Skeletal muscle tissue (tissue), 4 donors: ENCODE results near the gene CAPN9. TPM values are rescaled to one million over a fixed set of nuclear protein-coding genes. Genes with fewer than 3 reads are reported as not detected.
"Not testable (repeated sequence)": the region's sequence is repeated elsewhere in the genome, so short reads cannot be mapped to it uniquely, and the experiment has no call there.

Source experiments
- H3K27ac ChIP-seq: one replicate; pipeline ENCODE4 v1.7.0; 2013; ENCODE audit warnings: mild to moderate bottlenecking, low read depth, low read length, inconsistent platforms
- H3K27me3 ChIP-seq, 3 donors: one replicate each; pipeline ENCODE4 v1.7.0; 2013; ENCODE audit warnings: low read length in 3 of 3; ENCODE audit not compliant: control insufficient read depth in 3 of 3, insufficient read depth in 3 of 3
- H3K36me3 ChIP-seq, 3 donors: one replicate each; pipeline ENCODE4 v1.7.0; 2013; ENCODE audit warnings: low read length in 3 of 3; ENCODE audit not compliant: control insufficient read depth in 3 of 3, insufficient read depth in 3 of 3
- H3K4me1 ChIP-seq, 3 donors: one replicate each; pipeline ENCODE4 v1.7.0; 2013; ENCODE audit warnings: low read length in 3 of 3, mild to moderate bottlenecking in 3 of 3; ENCODE audit not compliant: control insufficient read depth in 3 of 3, insufficient read depth in 3 of 3
- H3K4me3 ChIP-seq, 3 donors: one replicate each; pipeline ENCODE4 v1.7.0; 2013; ENCODE audit warnings: low read length in 3 of 3
- H3K9ac ChIP-seq, 3 donors: one replicate each; pipeline ENCODE4 v1.7.0; 2013; ENCODE audit warnings: low read length in 3 of 3, mild to moderate bottlenecking in 3 of 3, moderate library complexity in 2 of 3, low read depth in 1 of 3
- H3K9me3 ChIP-seq, 3 donors: one replicate each; pipeline ENCODE4 v1.7.0; 2013; ENCODE audit warnings: low read length in 3 of 3; ENCODE audit not compliant: control insufficient read depth in 3 of 3
- total RNA-seq: library from RNA; depleted of rRNA; stranded (reverse); fragments of >200 nt; gene quantifications from one replicate; pipeline ENCODE4 v1.2.3, GENCODE V29; 2014
- donor health status: Osteomylitis.

The CAPN9 gene
- total RNA-seq, 1 donor from 2014 or later: under 0.01 TPM

DNA sequence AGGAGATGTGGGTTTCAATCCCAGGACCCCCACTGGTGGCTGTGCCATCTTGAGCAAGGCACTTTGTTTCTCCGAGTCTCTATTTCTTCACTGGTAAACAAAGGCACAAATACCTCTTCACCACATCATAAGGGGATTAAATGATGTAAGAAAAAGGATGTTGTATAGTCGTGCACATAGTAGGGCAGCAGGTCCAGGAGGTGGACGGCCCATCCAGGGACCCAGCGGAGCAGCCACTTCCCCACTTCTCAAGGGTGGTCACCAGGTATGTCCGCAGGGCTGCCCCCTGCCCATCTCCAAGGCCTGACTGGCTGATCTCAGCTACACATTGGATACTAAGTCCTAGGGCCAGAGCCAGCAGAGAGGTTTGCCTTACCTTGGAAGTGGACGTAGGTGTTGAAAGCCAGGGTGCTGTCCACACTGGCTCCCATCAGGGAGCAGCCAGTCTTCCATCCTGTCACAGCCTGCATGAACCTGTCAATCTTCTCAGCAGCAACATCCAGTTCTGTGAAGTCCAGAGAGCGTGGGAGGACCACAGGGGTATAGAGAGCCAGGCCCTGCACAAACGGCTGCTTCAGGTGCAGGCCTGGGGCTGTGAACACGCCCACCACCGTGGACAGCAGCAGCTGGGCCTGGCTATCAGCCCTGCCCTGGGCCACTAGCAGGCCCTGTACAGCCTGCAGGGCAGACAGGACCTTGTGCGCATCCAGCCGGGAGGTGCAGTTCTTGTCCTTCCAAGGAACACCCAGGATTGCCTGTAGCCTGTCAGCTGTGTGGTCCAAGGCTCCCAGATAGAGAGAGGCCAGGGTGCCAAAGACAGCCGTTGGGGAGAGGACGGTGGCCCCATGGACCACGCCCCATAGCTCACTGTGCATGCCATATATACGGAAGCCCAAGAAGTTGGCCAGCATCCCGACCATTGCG, 37.3 kb upstream of the CAPN9 start:
- Histone ChIP-seq H3K4me3 (no peak overlapping the region), H3K27ac (no peak overlapping the region), H3K27me3 (no peaks in the 10 kb centered on the region), H3K4me1 (peaks cover 27 to 66% (median 38%) of the 10 kb centered on the region in 3 donors), H3K9ac (no peak overlapping the region), H3K9me3 (no peaks in the 10 kb centered on the region), H3K36me3 (peaks cover 10 to 24% (median 12%) of the 10 kb centered on the region in 3 donors)

DNA sequence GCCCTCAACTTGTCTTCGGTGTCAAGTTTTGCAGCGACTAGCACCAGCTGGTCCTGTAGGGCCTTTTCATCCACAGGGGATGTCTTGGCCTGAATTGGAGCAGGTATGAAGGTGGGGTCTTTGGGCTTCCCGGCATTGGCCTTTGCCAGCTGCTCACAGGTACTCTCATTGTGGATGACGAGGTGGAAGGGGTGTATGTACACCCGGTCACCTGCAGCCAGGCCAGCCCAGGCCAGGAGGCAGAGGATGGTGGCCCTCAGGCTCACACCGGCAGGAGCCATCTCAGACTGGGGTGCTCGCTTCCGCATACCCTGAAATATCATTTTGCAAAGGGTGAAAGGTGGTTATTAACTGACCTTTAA, 36.7 kb upstream of the CAPN9 start:
- Histone ChIP-seq H3K27me3 (no peaks in the 10 kb centered on the region), H3K4me1 (peaks cover 27 to 67% (median 38%) of the 10 kb centered on the region in 3 donors), H3K4me3 (no peak overlapping the region), H3K9ac (no peak overlapping the region), H3K36me3 (peaks cover 7 to 19% (median 9%) of the 10 kb centered on the region in 3 donors), H3K9me3 (no peaks in the 10 kb centered on the region), H3K27ac (no peak overlapping the region)

GRCh38 chr1:230711245-230711644, 35.9 kb upstream of the CAPN9 start:
- Histone ChIP-seq H3K4me1 (peaks cover 27 to 67% (median 38%) of the 10 kb centered on the region in 3 donors), H3K9me3 (no peaks in the 10 kb centered on the region), H3K9ac (no peak overlapping the region), H3K36me3 (peaks cover 7 to 14% (median 9%) of the 10 kb centered on the region in 3 donors), H3K4me3 (no peak overlapping the region), H3K27me3 (no peaks in the 10 kb centered on the region), H3K27ac (no peak overlapping the region)

GRCh38 chr1:230712470-230712942, 34.7 kb upstream of the CAPN9 start:
- H3K4me3 ChIP-seq: peak overlapping the region in 1 of 3 donors; percentile 86
- H3K9ac ChIP-seq: peak overlapping the region in 1 of 3 donors; percentile 44
- no peaks in the 10 kb centered on the region for H3K27me3 ChIP-seq
- peaks cover 3 to 9% (median 7%) of the 10 kb centered on the region in 3 donors for H3K36me3 ChIP-seq
- no peaks in the 10 kb centered on the region for H3K9me3 ChIP-seq
- H3K4me1 ChIP-seq: peaks cover 27 to 64% (median 38%) of the 10 kb centered on the region in 3 donors
- no peak overlapping the region for H3K27ac ChIP-seq

GRCh38 chr1:230713138-230713537, 34.0 kb upstream of the CAPN9 start:
- Histone ChIP-seq H3K27me3 (no peaks in the 10 kb centered on the region), H3K36me3 (peaks cover 3 to 9% (median 7%) of the 10 kb centered on the region in 3 donors), H3K9me3 (no peaks in the 10 kb centered on the region), H3K4me3 (peak overlapping the region; percentile 68 to 86 (median 79)), H3K27ac (peak overlapping the region; percentile 94), H3K9ac (peak overlapping the region; percentile 79 to 89 (median 88)), H3K4me1 (peaks cover 27 to 58% (median 37%) of the 10 kb centered on the region in 3 donors)

- no peaks in the 10 kb centered on the region for H3K9me3 ChIP-seq
- H3K27me3 ChIP-seq: no peaks in the 10 kb centered on the region
- peaks cover 3 to 9% (median 7%) of the 10 kb centered on the region in 3 donors for H3K36me3 ChIP-seq
- H3K4me3 ChIP-seq: peak overlapping the region; percentile 68 to 86 (median 79)
- peaks cover 27 to 54% (median 33%) of the 10 kb centered on the region in 3 donors for H3K4me1 ChIP-seq
- peak overlapping the region; percentile 79 to 89 (median 88) for H3K9ac ChIP-seq
- peak overlapping the region; percentile 94 for H3K27ac ChIP-seq
These were observed 33.7 kb upstream of the CAPN9 start for GRCh38 chr1:230713547-230713914.

DNA sequence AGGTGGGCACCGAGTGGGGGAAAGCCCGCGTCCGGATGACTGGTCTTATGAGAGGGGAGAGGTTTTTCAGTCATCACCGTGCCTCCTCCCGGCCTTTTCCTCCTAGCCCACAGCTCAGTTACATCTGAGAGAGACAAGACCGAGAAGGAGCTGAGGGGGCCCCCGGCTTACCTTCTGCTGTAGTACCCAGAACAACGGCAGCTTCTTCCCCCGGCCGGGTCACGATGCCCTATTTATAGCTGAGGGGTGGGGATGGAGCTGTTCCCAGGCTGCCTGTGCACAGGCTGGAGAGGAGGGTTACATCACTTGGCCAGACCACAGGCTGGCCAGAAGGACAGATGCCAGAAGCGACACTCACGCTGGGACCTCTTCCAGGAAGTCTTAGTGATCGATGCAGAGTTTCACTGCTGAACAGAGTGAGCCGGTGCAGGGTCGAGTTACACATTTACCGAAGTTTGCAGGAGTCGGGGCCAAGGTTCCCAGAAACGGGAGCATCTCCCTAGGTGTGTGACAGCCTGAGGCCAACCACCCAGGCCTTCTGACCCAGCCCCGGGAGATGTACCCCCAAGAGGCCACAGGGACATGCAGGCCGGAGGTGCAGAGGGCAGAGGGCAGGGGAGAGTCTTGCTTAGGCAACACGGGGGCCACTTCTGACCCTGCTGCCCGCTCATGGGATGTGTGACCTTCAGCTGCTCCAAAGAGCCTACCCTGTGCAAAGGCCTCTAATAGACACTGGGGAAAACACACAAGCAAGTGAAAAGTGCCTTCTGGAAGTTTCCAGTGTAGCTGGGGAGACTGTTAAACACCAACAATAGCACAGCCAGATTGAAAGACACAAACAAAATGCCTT, 33.0 kb upstream of the CAPN9 start, which contains the start of gene AGT:
AGT (minus strand) TSS at position 208 of the 850 bp plus-strand sequence. CDS start 3,299 bp downstream, outside the sequence.
- Histone ChIP-seq H3K4me3 (peak within 1 kb of the TSS; percentile 68 to 86 (median 79)), H3K9ac (peak within 1 kb of the TSS; percentile 79 to 89 (median 88)), H3K27me3 (no peaks in the 10 kb centered on the region), H3K36me3 (peaks cover 3 to 8% (median 7%) of the 10 kb centered on the region in 3 donors), H3K4me1 (peaks cover 22 to 48% (median 27%) of the 10 kb centered on the region in 3 donors), H3K27ac (peak within 1 kb of the TSS; percentile 94), H3K9me3 (no peaks in the 10 kb centered on the region)

DNA sequence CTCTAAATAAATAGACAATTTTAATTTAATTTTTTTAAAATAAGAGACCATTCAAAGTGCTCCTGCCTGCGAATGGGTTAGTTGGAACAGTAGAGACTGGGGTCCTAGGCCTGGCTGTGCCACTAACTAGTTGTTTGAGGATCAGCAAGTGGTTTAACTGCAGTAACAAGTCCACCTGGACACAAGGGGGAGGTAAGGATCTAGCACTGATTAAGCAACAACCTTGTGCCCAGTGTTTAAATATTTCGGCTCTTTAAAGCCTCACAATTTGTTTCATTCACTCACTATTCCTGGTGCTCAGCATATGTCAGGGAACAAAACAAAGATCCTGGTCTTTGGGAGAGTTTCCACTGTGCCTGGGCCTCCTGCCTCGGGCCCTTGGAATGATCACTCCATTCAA, 31.7 kb upstream of the CAPN9 start:
- Histone ChIP-seq H3K9me3 (no peaks in the 10 kb centered on the region), H3K4me3 (no peak overlapping the region), H3K27me3 (no peaks in the 10 kb centered on the region), H3K9ac (no peak overlapping the region), H3K36me3 (peaks cover 0 to under 1% (median 0%) of the 10 kb centered on the region in 3 donors), H3K4me1 (peaks cover 19 to 35% (median 27%) of the 10 kb centered on the region in 3 donors), H3K27ac (no peak overlapping the region)

GRCh38 chr1:230716453-230716852, 30.7 kb upstream of the CAPN9 start:
- not testable (repeated sequence) for H3K27ac ChIP-seq, H3K9me3 ChIP-seq, H3K9ac ChIP-seq, H3K36me3 ChIP-seq, H3K27me3 ChIP-seq, H3K4me3 ChIP-seq
- peaks cover 19 to 32% (median 27%) of the 10 kb centered on the region in 3 donors for H3K4me1 ChIP-seq
